Gastroesophageal sphincter (tissue), 3 donors: ENCODE measurements around the gene TSEN34.
"Not testable (repeated sequence)": the region's sequence is repeated elsewhere in the genome, so short reads cannot be mapped to it uniquely, and the experiment has no call there.

ENCODE experiments used
- CTCF ChIP-seq, 4 experiments: fragments of 200-600 bp in 2 of 4; fragments of 450-650 bp in 2 of 4; sonication (generic) in 1 of 4; IDR thresholded peaks; one replicate each; pipeline ENCODE4 v1.5.1; 2017 to 2019; ENCODE audit warnings: antibody characterized with exemption in 4 of 4, mild to moderate bottlenecking in 2 of 4, moderate library complexity in 2 of 4
- POLR2A ChIP-seq, 2 donors: fragments of 450-650 bp; IDR thresholded peaks; one replicate each; pipeline ENCODE4 v1.6.1; 2017; ENCODE audit warnings: antibody characterized with exemption in 2 of 2, mild to moderate bottlenecking in 2 of 2, moderate library complexity in 1 of 2
- POLR2AphosphoS5 ChIP-seq: sonication (generic); formaldehyde crosslinking; IDR thresholded peaks from one replicate; pipeline ENCODE4 v1.6.1; 2017; ENCODE audit warnings: antibody characterized with exemption

DNA sequence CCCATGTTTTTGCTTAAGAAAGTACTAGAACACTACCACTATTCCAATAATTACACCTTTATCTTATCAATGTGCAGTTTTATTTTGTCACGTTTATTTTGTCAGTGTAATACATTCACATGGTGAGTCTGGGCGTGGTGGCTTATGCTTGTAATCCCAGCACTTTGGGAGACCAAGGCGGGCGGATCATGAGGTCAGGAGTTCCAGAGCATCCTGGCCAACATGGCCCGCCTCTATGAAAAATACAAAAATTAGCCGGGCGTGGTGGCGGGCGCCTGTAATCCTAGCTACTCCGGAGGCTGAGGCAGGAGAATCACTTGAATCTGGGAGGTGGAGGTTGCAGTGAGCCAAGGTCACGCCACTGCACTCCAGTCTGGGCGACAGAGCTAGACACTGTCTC is 3.4 kb downstream of the TSEN34 start:
- not testable (repeated sequence) for TF ChIP-seq POLR2AphosphoS5; CTCF (IDR thresholded peaks at IDR 0.05); POLR2A (IDR thresholded peaks at IDR 0.05)
